Measurements from ENCODE around the gene CBX1. TPM values are rescaled to one million over a fixed set of nuclear protein-coding genes. Genes with fewer than 3 reads are reported as not detected.

Gene CBX1
- total and polyA plus RNA-seq, 12 donors = 13.2 to 56.3 (median 37.3) TPM

DNA sequence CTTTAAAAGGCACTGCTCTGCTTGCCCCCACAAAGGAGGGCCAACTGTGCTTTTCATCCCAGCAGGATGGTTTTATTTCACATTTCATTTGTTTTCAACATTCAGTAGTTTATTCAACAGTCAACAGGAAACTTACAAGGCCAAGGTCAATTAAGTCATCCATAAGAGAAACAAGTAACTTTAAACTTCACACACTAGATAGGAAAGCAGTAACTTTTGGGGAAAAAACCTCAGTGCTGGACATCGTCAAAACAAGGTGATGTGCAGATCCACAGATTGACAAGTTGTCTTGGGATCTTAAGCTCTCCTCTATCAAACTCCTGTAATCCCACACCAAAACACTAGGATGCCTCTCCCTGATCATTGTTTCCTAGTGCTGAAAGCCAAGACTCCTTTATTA is 34.6 kb downstream of the CBX1 start:
- H3K4me1 ChIP-seq (replicated peaks in 1 of 2) = peaks cover 32 to 47% of the 10 kb centered on the region in 2 donors
- intact Hi-C loops (cut with DNase I) = no loop called here

DNA sequence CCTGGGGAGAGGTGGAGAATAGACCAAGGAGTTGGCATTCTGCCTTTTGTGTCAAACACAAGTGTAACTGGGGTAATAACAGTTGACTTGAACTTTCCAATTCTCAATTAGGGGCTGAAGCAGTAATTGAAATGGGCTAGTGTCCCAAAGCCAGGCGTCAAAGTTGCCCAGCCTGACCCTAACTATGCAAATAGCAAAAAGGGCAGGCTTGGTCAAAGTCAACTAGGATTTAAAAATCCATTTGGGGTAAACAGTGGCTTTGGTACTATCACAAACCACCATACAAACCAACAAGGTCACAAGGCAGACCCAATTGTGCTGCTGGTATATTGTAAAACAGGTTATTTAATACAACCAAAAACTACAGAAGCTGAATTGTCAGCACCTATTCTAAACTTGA is 35.1 kb downstream of the CBX1 start:
- WGBS, 4 donors = 73 to 93% (median 82%) methylated on average over 1 of the region's 1 CpG

More for the DNA sequence above, 34.6 kb downstream of the CBX1 start:
- Histone ChIP-seq H3K27me3 (no peaks in the 10 kb centered on the region), H3K4me3 (no peak overlapping the region), H3K27ac (peak overlapping the region in 2 of 5 donors; percentile 41 to 49), H3K36me3 (replicated peaks in 1 of 2) (peaks cover 0 to 48% of the 10 kb centered on the region in 2 donors), H3K9me3 (replicated peaks in 1 of 3) (no peaks in the 10 kb centered on the region)
- 33 to 45% (median 39%) methylated on average over 1 of the region's 1 CpG for WGBS, 4 donors
- no peak for DNase-seq
- TF ChIP-seq POLR2A (IDR thresholded peaks at IDR 0.05) = no peak
- TF ChIP-seq, protein P1, sequence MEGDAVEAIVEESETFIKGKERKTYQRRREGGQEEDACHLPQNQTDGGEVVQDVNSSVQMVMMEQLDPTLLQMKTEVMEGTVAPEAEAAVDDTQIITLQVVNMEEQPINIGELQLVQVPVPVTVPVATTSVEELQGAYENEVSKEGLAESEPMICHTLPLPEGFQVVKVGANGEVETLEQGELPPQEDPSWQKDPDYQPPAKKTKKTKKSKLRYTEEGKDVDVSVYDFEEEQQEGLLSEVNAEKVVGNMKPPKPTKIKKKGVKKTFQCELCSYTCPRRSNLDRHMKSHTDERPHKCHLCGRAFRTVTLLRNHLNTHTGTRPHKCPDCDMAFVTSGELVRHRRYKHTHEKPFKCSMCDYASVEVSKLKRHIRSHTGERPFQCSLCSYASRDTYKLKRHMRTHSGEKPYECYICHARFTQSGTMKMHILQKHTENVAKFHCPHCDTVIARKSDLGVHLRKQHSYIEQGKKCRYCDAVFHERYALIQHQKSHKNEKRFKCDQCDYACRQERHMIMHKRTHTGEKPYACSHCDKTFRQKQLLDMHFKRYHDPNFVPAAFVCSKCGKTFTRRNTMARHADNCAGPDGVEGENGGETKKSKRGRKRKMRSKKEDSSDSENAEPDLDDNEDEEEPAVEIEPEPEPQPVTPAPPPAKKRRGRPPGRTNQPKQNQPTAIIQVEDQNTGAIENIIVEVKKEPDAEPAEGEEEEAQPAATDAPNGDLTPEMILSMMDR (IDR thresholded peaks at IDR 0.05) = peak in 2 of 6 experiments; percentile 14 to 19

DNA sequence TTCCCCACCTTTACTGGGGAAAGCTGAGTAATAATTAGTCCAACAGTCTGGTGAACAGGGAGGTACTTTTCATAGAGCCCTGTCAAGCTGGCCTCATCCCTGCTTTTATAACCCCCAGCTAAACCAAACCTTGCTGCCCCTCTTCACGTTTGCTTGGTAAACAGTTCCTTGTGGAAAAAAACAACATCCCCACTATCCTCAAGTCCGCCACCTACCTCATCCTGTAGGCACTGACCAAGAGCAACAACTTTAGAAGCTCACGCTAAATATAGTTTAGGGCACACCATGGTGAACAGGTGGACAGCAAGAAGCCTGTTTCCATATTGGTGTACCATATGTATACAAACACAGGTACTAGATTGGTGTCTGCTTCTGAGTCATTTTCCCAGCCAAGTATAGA is 36.6 kb downstream of the CBX1 start:
- Histone ChIP-seq H3K4me1 (replicated peaks in 1 of 2) (peaks cover 32 to 47% of the 10 kb centered on the region in 2 donors), H3K27me3 (no peaks in the 10 kb centered on the region), H3K36me3 (replicated peaks in 1 of 2) (peaks cover 0 to 63% of the 10 kb centered on the region in 2 donors), H3K9me3 (replicated peaks in 1 of 3) (no peaks in the 10 kb centered on the region), H3K4me3 (no peak overlapping the region), H3K27ac (peak overlapping the region; percentile 18 to 61 (median 41))
- DNase-seq = no peak
- TF ChIP-seq, protein P1 (IDR thresholded peaks at IDR 0.05) = no peak
- TF ChIP-seq POLR2A (IDR thresholded peaks at IDR 0.05) = no peak
- intact Hi-C loops (cut with DNase I) = no loop called here
- WGBS, 4 donors = 77 to 92% (median 85%) methylated on average over 3 of the region's 3 CpGs

More for the DNA sequence above, 35.1 kb downstream of the CBX1 start:
- peaks cover 0 to 52% of the 10 kb centered on the region in 2 donors for H3K36me3 ChIP-seq (replicated peaks in 1 of 2)
- no peak overlapping the region for H3K4me3 ChIP-seq
- peaks cover 32 to 47% of the 10 kb centered on the region in 2 donors for H3K4me1 ChIP-seq (replicated peaks in 1 of 2)
- TF ChIP-seq, protein P1 (IDR thresholded peaks at IDR 0.05) = no peak
- TF ChIP-seq POLR2A (IDR thresholded peaks at IDR 0.05) = no peak
- peak overlapping the region in 3 of 5 donors; percentile 36 to 49 (median 41) for H3K27ac ChIP-seq
- no peaks in the 10 kb centered on the region for H3K27me3 ChIP-seq
- DNase-seq = no peak
- no peaks in the 10 kb centered on the region for H3K9me3 ChIP-seq (replicated peaks in 1 of 3)
- intact Hi-C loops (cut with DNase I) = no loop called here

DNA sequence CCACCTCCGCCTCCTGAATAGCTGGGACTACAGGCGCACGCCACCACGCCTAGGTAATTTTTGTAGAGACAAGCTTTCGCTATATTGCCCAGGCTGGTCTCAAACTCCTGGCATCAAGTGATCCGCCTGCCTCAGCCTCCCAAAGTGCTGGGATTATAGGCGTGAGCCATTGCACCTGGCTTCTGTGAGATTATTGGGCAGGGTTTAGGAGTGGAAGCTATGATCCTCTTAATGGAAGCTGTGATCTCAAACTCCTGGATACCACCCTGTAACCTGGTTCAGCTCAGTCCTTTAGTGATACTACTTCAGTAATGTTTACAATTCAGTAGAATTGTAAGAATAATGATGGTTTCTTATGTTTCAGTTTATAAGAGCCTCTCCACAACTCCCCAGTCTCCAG is 39.0 kb downstream of the CBX1 start:
- Histone ChIP-seq H3K27ac (no peak overlapping the region), H3K9me3 (replicated peaks in 1 of 3) (no peaks in the 10 kb centered on the region), H3K4me1 (replicated peaks in 1 of 2) (peaks cover 27 to 37% of the 10 kb centered on the region in 2 donors), H3K27me3 (no peaks in the 10 kb centered on the region), H3K36me3 (replicated peaks in 1 of 2) (peaks cover 0 to 75% of the 10 kb centered on the region in 2 donors), H3K4me3 (no peak overlapping the region)
- DNase-seq = no peak
- no peak for TF ChIP-seq POLR2A (IDR thresholded peaks at IDR 0.05)
- TF ChIP-seq, protein P1 (IDR thresholded peaks at IDR 0.05) = no peak
- WGBS, 4 donors = 95 to 98% (median 97%) methylated on average over 7 of the region's 7 CpGs
- intact Hi-C loops (cut with DNase I) = no loop called here
